Endothelial cell of umbilical vein (primary cell): ENCODE measurements around the gene FBXW4. TPM values are rescaled to one million over a fixed set of nuclear protein-coding genes. Genes with fewer than 3 reads are reported as not detected.

ENCODE experiments used
- BruUV-seq: library from RNA; stranded (reverse); fragments of 400-500 nt; replicated peaks from 2 replicates; lab custom pipeline; 2021; lab: Mats Ljungman, UMichigan
- CTCF ChIA-PET: fragments of 300-600, 350-600 bp; sonication (Branson Sonifier 250); formaldehyde crosslinking; loops from one replicate; lab custom pipeline; 2021; ENCODE audit warnings: antibody characterized with exemption, inconsistent platforms; lab: Charles Lee
- POLR2A ChIA-PET: fragments of 300-600, 350-600 bp; sonication (Branson Sonifier 250); formaldehyde crosslinking; loops from one replicate; lab custom pipeline; 2021; ENCODE audit warnings: antibody characterized with exemption, inconsistent platforms; lab: Charles Lee
- DNase-seq: peaks from one replicate; pipeline ENCODE4 v3.0.0-alpha.2; 2011; ENCODE audit warnings: low read depth, low spot score
- FAIRE-seq: peaks from 2 replicates; lab custom pipeline; 2011; peaks lifted over from hg19 to GRCh38; lab: Jason Lieb, UNC
- H2AFZ ChIP-seq: 2 replicates; pipeline ENCODE4 v1.6.0; 2012; ENCODE audit warnings: low read depth, low read length, control low read depth, inconsistent platforms
- H3K27ac ChIP-seq: 2 replicates; pipeline ENCODE4 v1.5.1; 2011; ENCODE audit warnings: low read depth, mild to moderate bottlenecking, control low read depth, low read length, moderate library complexity; ENCODE audit not compliant: insufficient read depth
- H3K27me3 ChIP-seq, 2 experiments: 2 replicates each; pipeline versions ENCODE4 v1.6.0 to v1.6.1; 2011; ENCODE audit warnings: low read length in 2 of 2, mixed read lengths in 1 of 2; ENCODE audit not compliant: control insufficient read depth in 2 of 2, insufficient read depth in 2 of 2
- H3K36me3 ChIP-seq, 2 experiments: 2 replicates in 1 of 2; 3 replicates in 1 of 2; pipeline ENCODE4 v1.5.1; 2011; ENCODE audit warnings: low read length in 2 of 2, mild to moderate bottlenecking in 1 of 2, moderate library complexity in 1 of 2; ENCODE audit not compliant: control insufficient read depth in 2 of 2, insufficient read depth in 2 of 2; ENCODE audit errors: extremely low read depth in 1 of 2
- H3K4me1 ChIP-seq: 3 replicates; pipeline ENCODE4 v1.5.1; 2011; ENCODE audit warnings: mild to moderate bottlenecking, low read length; ENCODE audit not compliant: control insufficient read depth, insufficient read depth; ENCODE audit errors: extremely low read depth
- H3K4me2 ChIP-seq: 2 replicates; pipeline ENCODE4 v1.6.1; 2011; ENCODE audit warnings: low read length, control low read depth, mixed read lengths; ENCODE audit not compliant: insufficient read depth
- H3K4me3 ChIP-seq, 3 experiments: fragments of 200-600 bp in 1 of 3; sonication (generic), shearing (Covaris generic) in 1 of 3; replicated peaks in 1 of 3; 2 replicates each; pipeline ENCODE4 v1.5.1; 2011 to 2016; ENCODE audit warnings: control low read depth in 3 of 3, low read length in 3 of 3, mild to moderate bottlenecking in 2 of 3, inconsistent platforms in 1 of 3, low read depth in 1 of 3, moderate library complexity in 1 of 3; ENCODE audit not compliant: insufficient read depth in 1 of 3
- H3K79me2 ChIP-seq: 2 replicates; pipeline ENCODE4 v1.6.0; 2012; ENCODE audit warnings: low read length, inconsistent platforms; ENCODE audit not compliant: control insufficient read depth, insufficient read depth
- H3K9ac ChIP-seq: replicated peaks from 2 replicates; pipeline ENCODE3; 2011; ENCODE audit warnings: low read length, control low read depth; ENCODE audit not compliant: insufficient read depth; ENCODE audit errors: extremely low read depth
- H3K9me1 ChIP-seq: replicated peaks from 3 replicates; pipeline ENCODE4 v1.6.0; 2011; ENCODE audit warnings: mild to moderate bottlenecking, low read length; ENCODE audit not compliant: control insufficient read depth, insufficient read depth; ENCODE audit errors: extremely low read depth
- H3K9me3 ChIP-seq: replicated peaks from 2 replicates; pipeline ENCODE4 v1.5.1; 2012; ENCODE audit warnings: low read length, inconsistent platforms; ENCODE audit not compliant: control insufficient read depth, insufficient read depth
- H4K20me1 ChIP-seq: replicated peaks from 2 replicates; pipeline ENCODE3; 2011; ENCODE audit warnings: mild to moderate bottlenecking, low read length; ENCODE audit not compliant: control insufficient read depth, insufficient read depth; ENCODE audit errors: extremely low read depth
- EZH2 ChIP-seq: IDR thresholded peaks from 2 replicates; pipeline ENCODE4 v1.6.1; 2012; ENCODE audit warnings: borderline replicate concordance, low read depth, mild to moderate bottlenecking, moderate library complexity, low read length, inconsistent platforms; ENCODE audit not compliant: severe bottlenecking
- FOS ChIP-seq: IDR thresholded peaks from 2 replicates; pipeline ENCODE4 v1.6.1; 2011; ENCODE audit warnings: mild to moderate bottlenecking, low read length, moderate library complexity, borderline replicate concordance; ENCODE audit not compliant: insufficient read depth
- GATA2 ChIP-seq: IDR thresholded peaks from 2 replicates; pipeline ENCODE4 v1.7.0; 2011; ENCODE audit warnings: low read depth, mild to moderate bottlenecking, moderate library complexity, mixed read lengths, low read length; ENCODE audit not compliant: insufficient read length, insufficient read depth
- JUN ChIP-seq: IDR thresholded peaks from 2 replicates; pipeline ENCODE4 v1.6.1; 2011; ENCODE audit warnings: borderline replicate concordance, low read depth; ENCODE audit not compliant: insufficient read length, insufficient read depth
- MYC ChIP-seq: IDR thresholded peaks from one replicate; pipeline ENCODE4 v1.6.1; 2011; ENCODE audit warnings: mild to moderate bottlenecking, low read depth, low read length
- POLR2A ChIP-seq: IDR thresholded peaks from 2 replicates; pipeline ENCODE4 v1.6.1; 2012; ENCODE audit warnings: low read depth, mild to moderate bottlenecking, control low read depth, low read length
- POLR2AphosphoS5 ChIP-seq: IDR thresholded peaks from 2 replicates; pipeline ENCODE4 v1.6.1; 2012; ENCODE audit warnings: low read depth, mild to moderate bottlenecking, control low read depth, low read length, moderate library complexity; ENCODE audit not compliant: insufficient read depth
- dilution Hi-C: fragments of 300-500 bp; cut with MboI; formaldehyde crosslinking; loops from one replicate; pipeline ENCODE4 v1.15.0; 2019; ENCODE audit warnings: low sequenced_read_pairs; ENCODE audit not compliant: extremely low pct_ligation_motif_present
- intact Hi-C: fragments of 100-400 bp; cut with micrococcal nuclease; formaldehyde crosslinking; loops from one replicate; pipeline ENCODE4 v1.10.0; 2022
- polyA plus RNA-seq, 4 experiments: library from polyadenylated mRNA; depleted of rRNA in 3 of 4; stranded (reverse) in 3 of 4; unstranded in 1 of 4; fragments of >200 nt; gene quantifications; 2 replicates each; pipeline versions ENCODE4 v1.2.1 to v1.2.3, GENCODE V29; 2011 to 2012; ENCODE audit warnings: missing spikeins in 1 of 4
- total RNA-seq: library from RNA; stranded (reverse); gene quantifications from 2 replicates; pipeline ENCODE4 v1.2.3, GENCODE V29; 2021
- TF ChIP-seq, protein P1 (sequence below): IDR thresholded peaks from 2 replicates; pipeline ENCODE4 v1.6.1; 2011; ENCODE audit not compliant: insufficient read depth, insufficient read length
- TF ChIP-seq, protein P2 (sequence below), 2 donors: IDR thresholded peaks; 1 replicate in 1 of 2; 2 replicates in 1 of 2; pipeline ENCODE4 v1.5.1; 2011; ENCODE audit warnings: low read length in 2 of 2, mild to moderate bottlenecking in 2 of 2, moderate library complexity in 2 of 2, control low read depth in 1 of 2, inconsistent platforms in 1 of 2, low read depth in 1 of 2; ENCODE audit not compliant: insufficient read depth in 1 of 2; ENCODE audit errors: extremely low read depth in 1 of 2

The FBXW4 gene
- total and polyA plus RNA-seq, 2 donors (not counting 3 experiments of a cell fraction or from before 2014, with no cell fraction given): 20.8 to 21.1 TPM

DNA sequence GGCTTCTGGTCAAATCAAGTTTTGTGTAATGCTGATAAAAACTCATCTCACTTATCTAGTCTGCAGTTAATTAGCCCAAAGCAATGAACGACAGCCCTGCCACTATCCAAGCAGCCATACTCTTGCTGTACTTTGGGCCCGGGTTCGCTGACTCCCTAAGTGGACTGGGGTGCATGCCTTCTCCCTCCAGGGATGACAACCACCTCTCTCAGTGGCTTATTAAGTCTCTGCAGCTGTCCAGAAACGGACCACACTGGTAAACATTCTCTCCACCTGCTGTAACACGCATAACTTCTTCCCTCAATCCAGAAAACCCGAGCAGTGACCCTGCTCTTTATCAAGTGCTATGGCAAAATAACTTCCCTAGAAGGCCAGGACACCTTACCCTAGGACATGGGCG is 3.9 kb downstream of the FBXW4 start:
- POLR2A ChIA-PET: no interaction called here
- Histone ChIP-seq H3K79me2 (peaks cover 23% of the 10 kb centered on the region), H3K36me3 (no peaks in the 10 kb centered on the region), H3K9ac (no peak overlapping the region), H2AFZ (no peak overlapping the region), H3K4me3 (no peak overlapping the region), H3K4me2 (no peak overlapping the region), H3K27ac (no peak overlapping the region), H3K9me3 (no peaks in the 10 kb centered on the region), H3K4me1 (peaks cover 14% of the 10 kb centered on the region), H4K20me1 (no peaks in the 10 kb centered on the region), H3K27me3 (no peaks in the 10 kb centered on the region), H3K9me1 (no peaks in the 10 kb centered on the region)
- DNase-seq (no peak), FAIRE-seq (no peak)
- TF ChIP-seq MYC (no peak), POLR2A (no peak), POLR2AphosphoS5 (no peak), FOS (no peak)
- intact Hi-C loops (no loop called here), dilution Hi-C loops (no loop called here)
- CTCF ChIA-PET: no interaction called here
- BruUV-seq: no TSS peak

DNA sequence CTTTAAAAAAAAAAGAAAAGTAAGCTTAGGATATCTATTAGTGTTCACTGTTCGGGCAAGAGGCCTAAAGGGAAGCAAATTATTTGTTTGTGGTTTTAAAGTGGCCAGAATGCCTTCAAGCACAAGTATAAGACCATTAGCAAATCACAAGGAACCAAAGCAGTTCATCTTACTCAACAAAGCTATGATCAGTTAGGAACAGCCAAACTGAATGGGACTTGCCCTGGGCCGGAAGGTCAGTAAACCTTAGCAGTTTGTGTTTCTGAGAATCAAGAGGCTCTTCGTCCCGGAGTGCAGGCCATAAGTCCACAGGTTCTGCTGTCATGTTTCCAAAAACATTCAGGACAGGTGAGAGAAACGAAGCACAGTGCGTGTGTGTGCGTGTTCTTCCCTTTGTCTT is 4.5 kb downstream of the FBXW4 start:
- dilution Hi-C loops (no loop called here), intact Hi-C loops (no loop called here)
- Histone ChIP-seq H3K36me3 (no peaks in the 10 kb centered on the region), H3K4me3 (no peak overlapping the region), H3K9me1 (no peaks in the 10 kb centered on the region), H3K27ac (no peak overlapping the region), H4K20me1 (no peaks in the 10 kb centered on the region), H3K79me2 (peaks cover 23% of the 10 kb centered on the region), H3K9ac (no peak overlapping the region), H3K4me1 (peaks cover 14% of the 10 kb centered on the region), H3K4me2 (no peak overlapping the region), H3K9me3 (no peaks in the 10 kb centered on the region), H3K27me3 (no peaks in the 10 kb centered on the region), H2AFZ (no peak overlapping the region)
- no TSS peak for BruUV-seq
- TF ChIP-seq GATA2: no peak
- TF ChIP-seq JUN: no peak
- TF ChIP-seq FOS: no peak
- TF ChIP-seq, protein P1, sequence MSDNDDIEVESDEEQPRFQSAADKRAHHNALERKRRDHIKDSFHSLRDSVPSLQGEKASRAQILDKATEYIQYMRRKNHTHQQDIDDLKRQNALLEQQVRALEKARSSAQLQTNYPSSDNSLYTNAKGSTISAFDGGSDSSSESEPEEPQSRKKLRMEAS: no peak
- TF ChIP-seq POLR2A: no peak
- no peak for TF ChIP-seq MYC
- TF ChIP-seq POLR2AphosphoS5: no peak
- TF ChIP-seq EZH2: no peak
- TF ChIP-seq, protein P2, sequence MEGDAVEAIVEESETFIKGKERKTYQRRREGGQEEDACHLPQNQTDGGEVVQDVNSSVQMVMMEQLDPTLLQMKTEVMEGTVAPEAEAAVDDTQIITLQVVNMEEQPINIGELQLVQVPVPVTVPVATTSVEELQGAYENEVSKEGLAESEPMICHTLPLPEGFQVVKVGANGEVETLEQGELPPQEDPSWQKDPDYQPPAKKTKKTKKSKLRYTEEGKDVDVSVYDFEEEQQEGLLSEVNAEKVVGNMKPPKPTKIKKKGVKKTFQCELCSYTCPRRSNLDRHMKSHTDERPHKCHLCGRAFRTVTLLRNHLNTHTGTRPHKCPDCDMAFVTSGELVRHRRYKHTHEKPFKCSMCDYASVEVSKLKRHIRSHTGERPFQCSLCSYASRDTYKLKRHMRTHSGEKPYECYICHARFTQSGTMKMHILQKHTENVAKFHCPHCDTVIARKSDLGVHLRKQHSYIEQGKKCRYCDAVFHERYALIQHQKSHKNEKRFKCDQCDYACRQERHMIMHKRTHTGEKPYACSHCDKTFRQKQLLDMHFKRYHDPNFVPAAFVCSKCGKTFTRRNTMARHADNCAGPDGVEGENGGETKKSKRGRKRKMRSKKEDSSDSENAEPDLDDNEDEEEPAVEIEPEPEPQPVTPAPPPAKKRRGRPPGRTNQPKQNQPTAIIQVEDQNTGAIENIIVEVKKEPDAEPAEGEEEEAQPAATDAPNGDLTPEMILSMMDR (IDR thresholded peaks at IDR 0.05; ENCODE audit: extremely low read depth in 1 of 2, insufficient read depth in 1 of 2, low read depth in 1 of 2, low read length in 2 of 2): no peak
- CTCF ChIA-PET: interaction anchor here (1.3 kb wide), 1 partner anchor 91 kb away, joined by 5 read pairs; no protein-coding TSS in a partner anchor
- POLR2A ChIA-PET: no interaction called here
- FAIRE-seq: peak; percentile 38
- DNase-seq: no peak
